GM23248 (cell line): ENCODE results near the gene HBA2.

Experiments
- EZH2 ChIP-seq: fragments of 200-600 bp; sonication (generic); IDR thresholded peaks from 2 replicates; pipeline ENCODE4 v1.6.1; 2018; ENCODE audit warnings: antibody characterized with exemption, mild to moderate bottlenecking; ENCODE audit not compliant: insufficient read depth, poor library complexity, severe bottlenecking
- EZH2phosphoT487 ChIP-seq: fragments of 200-600 bp; sonication (generic); IDR thresholded peaks from 2 replicates; pipeline ENCODE4 v1.6.1; 2018; ENCODE audit warnings: antibody characterized with exemption, moderate library complexity, mild to moderate bottlenecking, low read depth; ENCODE audit not compliant: insufficient read depth

DNA sequence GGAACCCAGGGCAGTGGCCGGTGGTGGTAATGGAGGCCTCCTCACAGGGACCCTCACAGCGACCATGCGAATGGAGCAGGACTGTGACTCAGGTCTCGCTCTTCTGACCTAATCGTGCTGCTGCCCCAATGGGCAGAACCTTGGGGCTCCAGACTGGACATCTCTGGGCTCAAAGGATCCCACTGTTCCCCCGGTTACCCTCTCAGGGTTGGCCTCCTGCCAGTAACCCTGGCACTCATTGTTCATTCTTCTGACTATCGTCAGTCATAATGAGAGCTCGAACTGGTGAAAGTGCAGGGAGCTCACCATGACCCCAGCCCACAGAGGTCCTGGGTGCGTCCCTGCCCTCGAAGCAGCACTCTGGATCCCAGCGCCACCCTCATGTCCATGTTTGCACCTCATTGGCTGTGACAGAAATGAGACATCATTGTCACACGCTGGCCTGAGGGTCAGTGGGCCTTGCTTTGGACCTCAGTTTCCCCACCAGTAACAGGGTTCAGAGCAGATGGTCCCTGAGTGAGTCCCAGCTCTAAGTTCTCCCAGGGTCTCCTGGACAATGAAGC lies 30.2 kb upstream of the HBA2 start:
- TF ChIP-seq EZH2 (no peak), EZH2phosphoT487 (no peak)
